Adrenal gland (tissue), 5 donors: ENCODE results near the gene IFNGR2.

Source experiments
- CTCF ChIP-seq, 6 experiments: fragments of 450-650 bp in 4 of 6; fragments of 200-600 bp in 2 of 6; sonication (generic) in 1 of 6; IDR thresholded peaks; 1 replicate in 5 of 6; 2 replicates in 1 of 6; pipeline versions ENCODE4 v1.5.1 to v1.8.0; 2016 to 2021; ENCODE audit warnings: antibody characterized with exemption in 6 of 6, mild to moderate bottlenecking in 2 of 6, moderate library complexity in 1 of 6
- POLR2A ChIP-seq, 2 donors: fragments of 450-650 bp; IDR thresholded peaks; one replicate each; pipeline ENCODE4 v1.6.1; 2017; ENCODE audit warnings: antibody characterized with exemption in 2 of 2, mild to moderate bottlenecking in 2 of 2, moderate library complexity in 1 of 2
- donor health status: DM: no; HTN: no; CAD: no.

- TF ChIP-seq CTCF (IDR thresholded peaks at IDR 0.05) (no peak), POLR2A (IDR thresholded peaks at IDR 0.05) (no peak)
Measured at GRCh38 chr21:33477066-33477465, 73.9 kb downstream of the IFNGR2 start.
